NCI-H748 (cell line): ENCODE measurements around the gene TRIM52.
"Not testable (repeated sequence)": the region's sequence is repeated elsewhere in the genome, so short reads cannot be mapped to it uniquely, and the experiment has no call there.

Source experiments
- DNase-seq: peaks from one replicate; lab custom pipeline; 2025; ENCODE audit not compliant: unreplicated experiment; lab: John Stamatoyannopoulos, UW

The TRIM52 gene

GRCh38 chr5:181260720-181261319 lies at the start of gene TRIM52:
TSS of gene TRIM52 (minus strand) at chr5:181261143. CDS start at chr5:181260813, 330 bp downstream.
- DNase-seq = no peak

- DNase-seq = not testable (repeated sequence)
These were observed 26.4 kb upstream of the TRIM52 start for GRCh38 chr5:181287331-181287730.

- not testable (repeated sequence) for DNase-seq
These were observed 25.2 kb upstream of the TRIM52 start for GRCh38 chr5:181285962-181286705.

- not testable (repeated sequence) for DNase-seq
These were observed 23.2 kb upstream of the TRIM52 start for GRCh38 chr5:181283841-181284755.

- no peak for DNase-seq
These were observed 22.4 kb upstream of the TRIM52 start for GRCh38 chr5:181283347-181283746.

- no peak for DNase-seq
These were observed 21.9 kb upstream of the TRIM52 start for GRCh38 chr5:181282874-181283273.

GRCh38 chr5:181282415-181282814 lies 21.5 kb upstream of the TRIM52 start:
- DNase-seq = not testable (repeated sequence)

GRCh38 chr5:181281984-181282316 lies 21.0 kb upstream of the TRIM52 start:
- no peak for DNase-seq

GRCh38 chr5:181281077-181281983 lies 20.4 kb upstream of the TRIM52 start:
- no peak for DNase-seq

GRCh38 chr5:181280251-181280762 lies 19.4 kb upstream of the TRIM52 start:
- DNase-seq = no peak

GRCh38 chr5:181273433-181273744 lies 12.4 kb upstream of the TRIM52 start:
- DNase-seq = not testable (repeated sequence)

GRCh38 chr5:181271081-181271480 lies 10.1 kb upstream of the TRIM52 start:
- DNase-seq = no peak

GRCh38 chr5:181267907-181268306 lies 7.0 kb upstream of the TRIM52 start:
- not testable (repeated sequence) for DNase-seq

GRCh38 chr5:181267291-181267904 lies 6.5 kb upstream of the TRIM52 start:
- not testable (repeated sequence) for DNase-seq

GRCh38 chr5:181265092-181265671 lies 4.2 kb upstream of the TRIM52 start:
- DNase-seq = no peak

- no peak for DNase-seq
These were observed 2.7 kb upstream of the TRIM52 start for GRCh38 chr5:181263633-181264032.

- DNase-seq = no peak
These were observed 542 bp upstream of the TRIM52 start for GRCh38 chr5:181261320-181262049.

GRCh38 chr5:181259974-181260719 lies 796 bp downstream of the TRIM52 start:
- no peak for DNase-seq
